Fibroblast of skin of right biceps (primary cell): Measurements from ENCODE around the gene NPR3.

Source experiments
- DNase-seq: peaks from one replicate; pipeline ENCODE4 v3.0.0-alpha.2; 2013

The NPR3 gene

DNA sequence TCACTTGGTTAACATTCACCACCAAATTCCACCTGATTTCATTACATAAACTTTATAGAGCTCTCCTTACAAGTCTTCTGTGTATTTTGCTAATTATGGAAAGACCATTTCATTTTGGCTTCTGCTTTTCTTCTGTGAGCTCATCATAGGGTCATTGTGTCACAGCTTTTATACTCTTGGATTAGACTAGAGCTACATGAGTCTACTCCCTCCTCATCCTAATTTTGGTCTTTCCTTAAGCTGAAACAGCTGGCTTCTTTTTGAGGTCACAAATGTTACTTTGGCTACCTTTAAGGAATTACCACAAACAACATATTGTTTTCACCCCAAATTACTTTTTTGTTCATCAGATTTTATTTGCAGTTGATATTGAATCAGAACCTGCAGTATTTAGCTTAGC lies 103.0 kb downstream of the NPR3 start:
- DNase-seq: peak; percentile 45

DNA sequence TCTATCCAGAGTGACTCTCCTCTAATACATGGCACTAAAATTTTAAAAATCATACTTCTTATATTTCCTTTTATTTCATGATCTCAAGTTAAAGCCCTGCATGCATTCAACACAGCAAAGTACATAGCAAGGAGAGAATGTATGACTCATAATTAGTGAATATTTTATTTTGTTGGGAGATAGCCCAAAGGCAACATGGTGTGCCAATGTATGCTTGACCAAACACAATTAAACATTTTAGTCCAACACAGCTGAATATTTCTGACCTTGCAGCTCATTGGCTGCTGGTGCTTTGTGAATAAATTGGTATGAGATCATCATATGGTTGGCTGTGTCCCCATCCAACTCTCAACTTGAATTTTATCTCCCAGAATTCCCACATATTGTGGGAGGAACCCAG lies 103.5 kb downstream of the NPR3 start:
- peak; percentile 85 for DNase-seq

DNA sequence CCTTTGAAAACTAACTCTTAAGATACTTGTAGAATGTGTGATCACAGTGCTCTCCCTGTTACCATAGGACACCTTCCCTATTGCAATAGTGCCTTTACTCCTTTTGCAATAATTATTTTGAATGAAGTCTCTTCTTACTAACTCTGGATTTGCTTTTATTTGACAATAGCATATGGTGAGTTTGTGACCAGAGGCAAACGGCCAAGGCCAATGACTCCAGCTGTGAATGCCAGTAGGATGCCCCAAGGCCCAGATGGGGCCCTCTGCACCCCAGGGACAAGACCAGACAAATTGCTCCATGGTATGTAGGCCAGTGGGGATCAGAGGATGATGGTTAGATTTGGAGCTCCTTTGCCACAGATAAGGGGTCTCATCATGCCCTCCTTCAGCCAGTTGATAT lies 116.9 kb downstream of the NPR3 start:
- DNase-seq: no peak

DNA sequence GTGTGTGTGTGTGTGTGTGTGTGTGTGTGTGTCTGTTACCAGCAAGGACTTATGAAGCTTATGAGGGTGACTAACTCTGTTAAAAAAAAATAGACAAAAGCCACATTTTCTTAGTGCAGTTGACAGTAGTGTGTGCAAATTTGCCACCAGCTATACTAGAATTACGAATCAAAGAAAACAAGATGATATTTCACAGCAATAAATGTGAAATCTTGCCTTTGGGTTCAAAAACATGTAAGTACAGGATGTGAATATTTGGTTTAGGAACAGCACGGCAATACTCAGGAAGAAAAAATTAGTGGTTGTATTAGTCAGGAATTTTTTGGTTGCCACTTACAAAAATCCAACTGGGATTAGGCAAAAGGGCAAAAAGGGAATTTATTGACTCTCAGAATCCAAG lies 117.4 kb downstream of the NPR3 start:
- peak; percentile 34 for DNase-seq

DNA sequence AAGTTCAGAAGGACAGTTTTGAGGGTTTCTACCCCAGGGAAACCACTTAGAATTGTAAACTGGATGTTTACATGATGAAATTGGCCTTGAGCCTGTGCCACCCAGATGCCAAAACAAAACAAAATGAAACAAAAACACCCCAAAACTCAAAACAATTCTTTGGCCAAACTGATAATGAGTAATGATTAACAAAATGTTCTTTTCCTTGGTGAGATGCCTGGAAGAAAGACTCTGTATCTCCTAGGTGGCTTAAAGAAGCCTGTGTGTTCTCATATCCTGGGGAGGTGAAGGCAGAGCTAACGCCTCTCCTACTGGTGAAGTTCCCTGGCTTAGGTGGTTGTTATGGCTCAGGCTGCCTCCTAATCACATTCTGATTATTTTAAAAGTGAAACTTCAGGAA lies 120.5 kb downstream of the NPR3 start:
- DNase-seq: no peak

GRCh38 chr5:32833127-32833526 lies 122.0 kb downstream of the NPR3 start:
- DNase-seq: no peak

DNA sequence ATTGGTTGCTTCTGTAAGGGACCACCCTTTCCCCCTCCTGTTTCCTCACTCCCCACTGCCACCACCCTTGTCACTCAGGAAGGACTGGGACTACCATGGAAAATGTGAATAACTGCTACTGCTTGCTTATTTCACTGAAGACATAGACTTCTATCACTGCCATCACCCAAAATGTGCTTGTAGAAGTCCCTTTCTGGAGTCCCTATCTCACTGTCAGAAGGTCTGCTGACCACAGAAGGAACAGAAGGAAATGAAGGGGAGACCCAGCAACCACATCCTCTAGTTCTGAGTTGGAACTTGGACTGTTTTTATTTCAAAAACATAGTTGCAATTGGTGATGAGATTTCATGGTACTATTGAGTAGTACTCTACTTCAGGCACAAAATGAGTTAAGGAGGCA lies 122.5 kb downstream of the NPR3 start:
- no peak for DNase-seq

DNA sequence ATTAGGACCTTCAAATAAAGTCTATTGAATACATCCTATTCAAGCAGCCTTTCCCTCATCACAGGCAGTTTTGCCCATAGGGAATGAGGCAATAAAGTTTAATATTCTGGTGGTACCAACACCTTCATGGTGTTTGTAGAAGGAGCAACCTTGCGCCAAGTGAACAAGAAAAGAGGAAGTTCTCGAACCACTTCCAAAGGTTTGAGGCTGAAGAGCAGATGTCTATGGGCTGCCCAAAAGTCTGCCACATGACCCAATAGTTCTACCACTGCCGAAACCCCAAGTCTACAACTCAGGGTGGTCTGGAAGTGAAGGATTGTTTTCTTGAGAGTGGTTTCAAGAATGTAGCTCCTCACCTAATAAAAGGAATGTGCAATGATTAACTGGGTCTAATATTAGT lies 123.1 kb downstream of the NPR3 start:
- no peak for DNase-seq

DNA sequence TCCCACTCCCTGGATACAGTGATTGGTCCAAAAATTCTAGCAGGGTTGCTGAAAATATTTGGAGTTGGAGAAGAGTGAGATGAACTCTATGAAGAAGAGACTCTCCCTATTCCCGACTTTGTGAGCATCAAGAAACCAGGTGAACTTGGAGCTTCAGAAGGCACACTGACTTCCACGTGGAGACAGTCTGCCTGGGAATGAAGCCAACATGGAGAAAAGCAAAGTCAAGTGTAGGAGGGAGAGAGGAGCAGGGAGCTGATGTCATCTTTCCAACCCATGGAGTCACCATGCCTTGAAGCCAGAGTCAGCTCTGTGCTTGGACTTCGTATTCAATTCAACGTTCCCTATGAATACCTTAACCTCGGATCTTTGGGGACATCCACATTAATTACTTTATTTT lies 125.1 kb downstream of the NPR3 start:
- DNase-seq: no peak

- no peak for DNase-seq
These were observed 126.1 kb downstream of the NPR3 start for GRCh38 chr5:32837211-32837610.

DNA sequence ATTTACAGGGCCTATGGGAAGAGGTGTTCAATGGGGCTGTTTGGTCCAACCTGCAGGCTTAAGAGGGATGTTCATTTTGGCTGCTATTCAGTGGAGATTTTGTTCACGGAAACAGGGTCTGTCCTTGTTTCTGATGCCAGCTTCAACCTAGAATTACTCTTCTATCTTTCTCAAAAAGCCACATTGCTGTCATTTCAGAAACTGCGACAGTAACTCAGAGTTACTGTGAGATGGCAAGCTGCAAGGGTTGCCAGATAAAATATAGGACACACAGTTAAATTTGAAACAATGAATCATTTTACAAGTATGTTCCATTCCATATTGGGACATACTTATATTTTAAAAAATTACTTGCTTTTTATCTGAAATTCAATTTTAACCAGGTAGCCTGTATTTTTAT lies 128.0 kb downstream of the NPR3 start:
- no peak for DNase-seq

GRCh38 chr5:32840606-32841005 lies 129.5 kb downstream of the NPR3 start:
- DNase-seq: no peak
